ENCODE measurements around the gene PCCA.

Gene PCCA

DNA sequence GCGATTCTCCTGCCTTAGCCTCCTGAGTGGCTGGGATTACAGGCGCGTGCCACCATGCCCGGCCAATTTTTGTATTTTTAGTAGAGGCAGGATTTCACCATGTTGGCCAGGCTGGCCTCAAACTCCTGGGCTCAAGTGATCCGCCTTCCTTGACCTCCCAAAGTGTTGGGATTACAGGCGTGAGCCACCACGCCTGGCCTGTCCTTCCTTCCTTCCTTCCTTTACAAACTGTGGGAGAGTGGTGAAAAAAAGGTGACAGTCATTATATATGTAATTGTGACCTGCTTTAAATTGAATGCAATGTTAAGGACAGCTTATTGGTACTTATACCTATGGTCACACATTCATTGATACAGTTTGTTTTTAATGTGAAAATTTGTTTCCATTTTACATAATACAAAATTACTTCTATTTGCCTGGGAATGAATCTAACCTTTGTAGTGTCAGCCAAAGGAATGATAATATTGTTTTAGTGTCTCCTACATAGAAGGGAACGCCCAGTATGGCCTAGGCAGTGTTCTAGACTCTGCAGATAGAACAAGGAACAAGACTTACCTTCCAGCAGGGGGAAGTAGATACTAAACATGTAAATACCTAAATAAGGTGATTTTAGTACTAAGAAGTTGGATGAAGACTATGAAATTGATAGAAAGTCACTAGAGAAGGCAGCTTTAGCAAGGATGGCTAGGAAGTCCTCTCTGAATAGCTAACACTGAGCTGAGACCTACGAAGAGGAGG lies 353.4 kb downstream of the PCCA start:
- Histone ChIP-seq H2BK12ac (ENCODE audit: low read length in 2 of 2) (peak overlapping the region in 1 of 2 experiments; percentile 32), H3K23ac (ENCODE audit: low read length in 2 of 2) (no peak overlapping the region), H3K4me2 (ENCODE audit: low read length, poor library complexity, severe bottlenecking) (no peak overlapping the region), H2BK15ac (ENCODE audit: low read depth, poor library complexity, severe bottlenecking) (no peak overlapping the region), H2BK5ac (ENCODE audit: low read depth, low read length, poor library complexity, severe bottlenecking) (no peak overlapping the region), H3K4me1 (ENCODE audit: control insufficient read depth, insufficient read depth, low read depth, low read length) (peaks cover 10% of the 10 kb centered on the region), H3K79me1 (replicated peaks; ENCODE audit: low read length, poor library complexity, severe bottlenecking) (peaks cover 15% of the 10 kb centered on the region), H3K27me3 (ENCODE audit: control insufficient read depth in 1 of 2, insufficient read depth in 1 of 2, low read length in 2 of 2) (no peaks in the 10 kb centered on the region), H3K18ac (ENCODE audit: low read depth in 1 of 2, low read length in 2 of 2) (no peak overlapping the region), H3K4ac (ENCODE audit: low read depth in 1 of 2, low read length in 2 of 2) (no peak overlapping the region), H3K27ac (ENCODE audit: low read length, poor library complexity, severe bottlenecking) (peak overlapping the region; percentile 77), H2AK5ac (ENCODE audit: low read length, severe bottlenecking) (peak overlapping the region; percentile 98), H2AFZ (ENCODE audit: low read depth, low read length) (no peak overlapping the region), H3K4me3 (ENCODE audit: insufficient read depth in 1 of 2, low read depth in 1 of 2, low read length in 2 of 2) (no peak overlapping the region), H3K9ac (ENCODE audit: low read length) (no peak overlapping the region), H2BK120ac (ENCODE audit: low read depth, low read length) (no peak overlapping the region), H4K91ac (ENCODE audit: low read length) (no peak overlapping the region), H4K8ac (ENCODE audit: low read length) (no peak overlapping the region), H3K14ac (ENCODE audit: low read length in 2 of 2) (no peak overlapping the region), H3K9me3 (ENCODE audit: control insufficient read depth, low read length) (no peaks in the 10 kb centered on the region), H3K36me3 (ENCODE audit: control insufficient read depth in 1 of 2, insufficient read depth in 2 of 2, low read depth in 1 of 2, low read length in 2 of 2) (peaks cover 0 to 7% of the 10 kb centered on the region in 2 experiments)
- WGBS: 95% methylated on average over 9 of the region's 9 CpGs
- no peak for DNase-seq

GRCh38 chr13:100443278-100443997 lies 354.5 kb downstream of the PCCA start:
- Histone ChIP-seq H3K4me2 (ENCODE audit: low read length, poor library complexity, severe bottlenecking) (no peak overlapping the region), H3K18ac (ENCODE audit: low read depth in 1 of 2, low read length in 2 of 2) (no peak overlapping the region)
- WGBS: 97% methylated on average over 7 of the region's 7 CpGs

DNA sequence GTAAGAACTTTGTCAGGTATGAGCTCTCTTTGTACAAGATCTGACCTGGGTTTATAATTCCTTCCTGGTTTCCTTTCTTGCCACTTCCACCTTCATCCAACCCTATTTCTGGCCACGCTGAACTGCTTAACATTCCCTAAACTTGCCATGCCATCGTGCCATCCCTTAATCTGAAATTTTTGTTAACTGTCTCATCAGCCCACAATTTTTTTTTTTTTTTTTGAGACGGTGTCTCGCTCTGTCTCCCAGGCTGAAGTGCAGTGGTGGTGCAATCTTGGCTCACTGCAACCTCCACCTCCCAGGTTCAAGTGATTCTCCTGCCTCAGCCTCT lies 355.1 kb downstream of the PCCA start:
- peaks cover 3 to 6% of the 10 kb centered on the region in 2 experiments for H3K36me3 ChIP-seq (ENCODE audit: control insufficient read depth in 1 of 2, insufficient read depth in 2 of 2, low read depth in 1 of 2, low read length in 2 of 2)
- no peak overlapping the region for H3K4me2 ChIP-seq (ENCODE audit: low read length, poor library complexity, severe bottlenecking)
- no peak for DNase-seq
- no peak overlapping the region for H2BK12ac ChIP-seq (ENCODE audit: low read length in 2 of 2)
- no peak overlapping the region for H3K18ac ChIP-seq (ENCODE audit: low read depth in 1 of 2, low read length in 2 of 2)
- H4K91ac ChIP-seq (ENCODE audit: low read length): no peak overlapping the region
- no peak overlapping the region for H2AFZ ChIP-seq (ENCODE audit: low read depth, low read length)
- no peak overlapping the region for H3K14ac ChIP-seq (ENCODE audit: low read length in 2 of 2)
- H3K4me1 ChIP-seq (ENCODE audit: control insufficient read depth, insufficient read depth, low read depth, low read length): peaks cover 6% of the 10 kb centered on the region
- no peak overlapping the region for H3K23ac ChIP-seq (ENCODE audit: low read length in 2 of 2)
- no peaks in the 10 kb centered on the region for H3K9me3 ChIP-seq (ENCODE audit: control insufficient read depth, low read length)
- H3K79me1 ChIP-seq (replicated peaks; ENCODE audit: low read length, poor library complexity, severe bottlenecking): peaks cover 12% of the 10 kb centered on the region
- no peak overlapping the region for H3K4me3 ChIP-seq (ENCODE audit: insufficient read depth in 1 of 2, low read depth in 1 of 2, low read length in 2 of 2)
- no peak overlapping the region for H2BK15ac ChIP-seq (ENCODE audit: low read depth, poor library complexity, severe bottlenecking)
- no peak overlapping the region for H2AK5ac ChIP-seq (ENCODE audit: low read length, severe bottlenecking)
- no peak overlapping the region for H2BK120ac ChIP-seq (ENCODE audit: low read depth, low read length)
- H4K8ac ChIP-seq (ENCODE audit: low read length): no peak overlapping the region
- H3K4ac ChIP-seq (ENCODE audit: low read depth in 1 of 2, low read length in 2 of 2): no peak overlapping the region
- no peak overlapping the region for H2BK5ac ChIP-seq (ENCODE audit: low read depth, low read length, poor library complexity, severe bottlenecking)
- no peak overlapping the region for H3K9ac ChIP-seq (ENCODE audit: low read length)
- 74% methylated on average over 4 of the region's 4 CpGs for WGBS
- H3K27me3 ChIP-seq (ENCODE audit: control insufficient read depth in 1 of 2, insufficient read depth in 1 of 2, low read length in 2 of 2): no peaks in the 10 kb centered on the region
- peak overlapping the region; percentile 5 for H3K27ac ChIP-seq (ENCODE audit: low read length, poor library complexity, severe bottlenecking)

More at GRCh38 chr13:100443278-100443997, 354.5 kb downstream of the PCCA start:
- peak overlapping the region; percentile 5 for H3K27ac ChIP-seq (ENCODE audit: low read length, poor library complexity, severe bottlenecking)
- H2AFZ ChIP-seq (ENCODE audit: low read depth, low read length): no peak overlapping the region
- no peak overlapping the region for H3K4me3 ChIP-seq (ENCODE audit: insufficient read depth in 1 of 2, low read depth in 1 of 2, low read length in 2 of 2)
- H3K4me1 ChIP-seq (ENCODE audit: control insufficient read depth, insufficient read depth, low read depth, low read length): peaks cover 6% of the 10 kb centered on the region
- no peak overlapping the region for H3K23ac ChIP-seq (ENCODE audit: low read length in 2 of 2)
- no peak overlapping the region for H2AK5ac ChIP-seq (ENCODE audit: low read length, severe bottlenecking)
- no peak overlapping the region for H2BK5ac ChIP-seq (ENCODE audit: low read depth, low read length, poor library complexity, severe bottlenecking)
- H2BK120ac ChIP-seq (ENCODE audit: low read depth, low read length): no peak overlapping the region
- no peaks in the 10 kb centered on the region for H3K9me3 ChIP-seq (ENCODE audit: control insufficient read depth, low read length)
- no peak overlapping the region for H3K14ac ChIP-seq (ENCODE audit: low read length in 2 of 2)
- H3K9ac ChIP-seq (ENCODE audit: low read length): no peak overlapping the region
- H3K79me1 ChIP-seq (replicated peaks; ENCODE audit: low read length, poor library complexity, severe bottlenecking): peaks cover 12% of the 10 kb centered on the region
- H3K27me3 ChIP-seq (ENCODE audit: control insufficient read depth in 1 of 2, insufficient read depth in 1 of 2, low read length in 2 of 2): no peaks in the 10 kb centered on the region
- H3K36me3 ChIP-seq (ENCODE audit: control insufficient read depth in 1 of 2, insufficient read depth in 2 of 2, low read depth in 1 of 2, low read length in 2 of 2): peaks cover 3 to 5% of the 10 kb centered on the region in 2 experiments
- H4K8ac ChIP-seq (ENCODE audit: low read length): no peak overlapping the region
- H2BK12ac ChIP-seq (ENCODE audit: low read length in 2 of 2): no peak overlapping the region
- no peak overlapping the region for H4K91ac ChIP-seq (ENCODE audit: low read length)
- H2BK15ac ChIP-seq (ENCODE audit: low read depth, poor library complexity, severe bottlenecking): no peak overlapping the region
- no peak for DNase-seq
- H3K4ac ChIP-seq (ENCODE audit: low read depth in 1 of 2, low read length in 2 of 2): no peak overlapping the region

- Histone ChIP-seq H3K4me1 (ENCODE audit: control insufficient read depth, insufficient read depth, low read depth, low read length) (peaks cover 2% of the 10 kb centered on the region), H3K79me1 (replicated peaks; ENCODE audit: low read length, poor library complexity, severe bottlenecking) (peaks cover 16% of the 10 kb centered on the region), H2AFZ (ENCODE audit: low read depth, low read length) (no peak overlapping the region), H2BK120ac (ENCODE audit: low read depth, low read length) (no peak overlapping the region), H3K9me3 (ENCODE audit: control insufficient read depth, low read length) (no peaks in the 10 kb centered on the region), H3K27me3 (ENCODE audit: control insufficient read depth in 1 of 2, insufficient read depth in 1 of 2, low read length in 2 of 2) (no peaks in the 10 kb centered on the region), H3K36me3 (ENCODE audit: control insufficient read depth in 1 of 2, insufficient read depth in 2 of 2, low read depth in 1 of 2, low read length in 2 of 2) (peaks cover 6 to 8% of the 10 kb centered on the region in 2 experiments), H3K27ac (ENCODE audit: low read length, poor library complexity, severe bottlenecking) (no peak overlapping the region), H2AK5ac (ENCODE audit: low read length, severe bottlenecking) (no peak overlapping the region), H3K9ac (ENCODE audit: low read length) (no peak overlapping the region), H2BK15ac (ENCODE audit: low read depth, poor library complexity, severe bottlenecking) (no peak overlapping the region), H3K4me2 (ENCODE audit: low read length, poor library complexity, severe bottlenecking) (no peak overlapping the region), H3K4ac (ENCODE audit: low read depth in 1 of 2, low read length in 2 of 2) (no peak overlapping the region), H2BK12ac (ENCODE audit: low read length in 2 of 2) (no peak overlapping the region), H4K8ac (ENCODE audit: low read length) (no peak overlapping the region), H4K91ac (ENCODE audit: low read length) (no peak overlapping the region), H3K14ac (ENCODE audit: low read length in 2 of 2) (no peak overlapping the region), H3K23ac (ENCODE audit: low read length in 2 of 2) (no peak overlapping the region), H3K18ac (ENCODE audit: low read depth in 1 of 2, low read length in 2 of 2) (no peak overlapping the region), H3K4me3 (ENCODE audit: insufficient read depth in 1 of 2, low read depth in 1 of 2, low read length in 2 of 2) (no peak overlapping the region), H2BK5ac (ENCODE audit: low read depth, low read length, poor library complexity, severe bottlenecking) (no peak overlapping the region)
- DNase-seq: no peak
- 100% methylated on average over 5 of the region's 5 CpGs for WGBS
Measured at GRCh38 chr13:100447831-100448230, 358.9 kb downstream of the PCCA start.

Data from mesenchymal stem cell (in vitro differentiated cells and primary cell).